Peyer's patch (tissue), 4 donors: ENCODE results near the gene LSM3. TPM values are rescaled to one million over a fixed set of nuclear protein-coding genes. Genes with fewer than 3 reads are reported as not detected.

Source experiments
- DNase-seq, 3 donors: peaks; one replicate each; pipeline ENCODE4 v3.0.0-alpha.2; 2017 to 2019
- H3K27ac ChIP-seq, 4 donors: fragments of 200-600 bp; sonication (generic); one replicate each; pipeline ENCODE4 v1.5.1; 2016 to 2019
- H3K27me3 ChIP-seq, 2 donors: fragments of 200-600 bp; sonication (generic); one replicate each; pipeline ENCODE4 v1.5.1; 2019
- H3K36me3 ChIP-seq, 3 donors: fragments of 200-600 bp; sonication (generic); one replicate each; pipeline ENCODE4 v1.5.1; 2016 to 2019
- H3K4me1 ChIP-seq, 4 donors: fragments of 200-600 bp; sonication (generic); one replicate each; pipeline ENCODE4 v1.5.1; 2016 to 2019
- H3K4me3 ChIP-seq, 4 donors: fragments of 200-600 bp; sonication (generic); 1 replicate in 3 of 4; 2 replicates in 1 of 4; pipeline ENCODE4 v1.5.1; 2016 to 2019; ENCODE audit warnings: mild to moderate bottlenecking in 1 of 4
- H3K9me3 ChIP-seq, 4 donors: fragments of 200-600 bp; sonication (generic); one replicate each; pipeline ENCODE4 v1.5.1; 2016 to 2019; ENCODE audit warnings: mild to moderate bottlenecking in 1 of 4
- POLR2A ChIP-seq, 2 donors: fragments of 450-650 bp; IDR thresholded peaks; one replicate each; pipeline ENCODE4 v1.5.1; 2017; ENCODE audit warnings: antibody characterized with exemption in 2 of 2, mild to moderate bottlenecking in 2 of 2, moderate library complexity in 2 of 2
- total RNA-seq, 4 donors: library from RNA; depleted of rRNA; stranded (reverse); fragments of >200 nt; gene quantifications; one replicate each; pipeline ENCODE4 v1.1.0, GENCODE V29; 2016
- TF ChIP-seq, protein P1 (sequence below), 6 experiments: fragments of 450-650 bp in 4 of 6; fragments of 200-600 bp in 2 of 6; sonication (generic) in 1 of 6; IDR thresholded peaks; one replicate each; pipeline ENCODE4 v1.5.1; 2017 to 2019; ENCODE audit warnings: antibody characterized with exemption in 6 of 6, mild to moderate bottlenecking in 3 of 6, moderate library complexity in 1 of 6

Gene LSM3
- total RNA-seq, 4 donors from 2014 or later = 4.6 to 10.7 (median 7.0) TPM

DNA sequence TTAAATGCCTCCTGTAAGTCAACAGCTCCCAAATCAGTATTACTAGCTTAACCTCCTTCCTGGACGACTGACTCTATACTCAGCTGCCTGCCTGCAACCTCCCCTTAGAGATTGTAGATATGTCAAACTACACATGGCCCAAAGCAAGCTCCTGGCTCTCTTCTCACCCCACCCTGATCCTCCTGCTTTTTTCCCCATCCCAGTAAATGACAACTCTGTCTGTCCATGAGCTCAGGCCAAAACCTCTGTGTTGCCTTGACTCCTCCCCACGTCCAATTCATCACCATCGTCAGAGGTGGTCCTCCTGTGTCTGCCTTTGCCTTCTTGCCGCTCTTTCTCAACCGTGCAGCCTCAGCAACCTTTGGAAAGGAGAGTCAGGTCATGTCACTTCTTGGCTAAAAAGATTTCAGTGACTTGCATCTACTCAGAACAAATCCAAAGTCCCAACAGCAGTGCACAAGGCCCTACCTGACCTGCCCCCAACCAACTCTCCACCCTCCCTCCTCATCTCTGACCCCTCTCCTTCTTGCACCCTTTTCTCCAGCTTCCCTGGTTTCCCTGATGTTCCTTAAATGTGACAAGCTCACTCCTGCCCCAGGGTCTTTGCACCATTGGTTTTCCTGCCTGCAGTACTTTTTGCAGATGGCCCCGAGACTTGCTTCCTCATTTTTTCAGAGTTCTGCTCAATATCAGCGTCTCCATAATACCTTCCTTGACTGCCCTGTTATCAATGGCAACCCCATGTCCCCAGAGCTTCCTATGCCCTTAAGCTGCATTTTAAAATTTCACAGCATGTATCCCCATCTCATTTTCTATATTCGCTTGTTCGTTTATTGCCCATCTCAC lies 52.8 kb downstream of the LSM3 start:
- DNase-seq = peak in 1 of 3 donors; percentile 9
- H3K4me1 ChIP-seq = peaks cover 0 to 29% (median 0%) of the 10 kb centered on the region in 4 donors
- no peaks in the 10 kb centered on the region for H3K27me3 ChIP-seq
- no peak overlapping the region for H3K4me3 ChIP-seq
- H3K36me3 ChIP-seq = no peaks in the 10 kb centered on the region
- no peak overlapping the region for H3K27ac ChIP-seq
- no peaks in the 10 kb centered on the region for H3K9me3 ChIP-seq
- no peak for TF ChIP-seq POLR2A (IDR thresholded peaks at IDR 0.05)
- TF ChIP-seq, protein P1, sequence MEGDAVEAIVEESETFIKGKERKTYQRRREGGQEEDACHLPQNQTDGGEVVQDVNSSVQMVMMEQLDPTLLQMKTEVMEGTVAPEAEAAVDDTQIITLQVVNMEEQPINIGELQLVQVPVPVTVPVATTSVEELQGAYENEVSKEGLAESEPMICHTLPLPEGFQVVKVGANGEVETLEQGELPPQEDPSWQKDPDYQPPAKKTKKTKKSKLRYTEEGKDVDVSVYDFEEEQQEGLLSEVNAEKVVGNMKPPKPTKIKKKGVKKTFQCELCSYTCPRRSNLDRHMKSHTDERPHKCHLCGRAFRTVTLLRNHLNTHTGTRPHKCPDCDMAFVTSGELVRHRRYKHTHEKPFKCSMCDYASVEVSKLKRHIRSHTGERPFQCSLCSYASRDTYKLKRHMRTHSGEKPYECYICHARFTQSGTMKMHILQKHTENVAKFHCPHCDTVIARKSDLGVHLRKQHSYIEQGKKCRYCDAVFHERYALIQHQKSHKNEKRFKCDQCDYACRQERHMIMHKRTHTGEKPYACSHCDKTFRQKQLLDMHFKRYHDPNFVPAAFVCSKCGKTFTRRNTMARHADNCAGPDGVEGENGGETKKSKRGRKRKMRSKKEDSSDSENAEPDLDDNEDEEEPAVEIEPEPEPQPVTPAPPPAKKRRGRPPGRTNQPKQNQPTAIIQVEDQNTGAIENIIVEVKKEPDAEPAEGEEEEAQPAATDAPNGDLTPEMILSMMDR (IDR thresholded peaks at IDR 0.05) = no peak

DNA sequence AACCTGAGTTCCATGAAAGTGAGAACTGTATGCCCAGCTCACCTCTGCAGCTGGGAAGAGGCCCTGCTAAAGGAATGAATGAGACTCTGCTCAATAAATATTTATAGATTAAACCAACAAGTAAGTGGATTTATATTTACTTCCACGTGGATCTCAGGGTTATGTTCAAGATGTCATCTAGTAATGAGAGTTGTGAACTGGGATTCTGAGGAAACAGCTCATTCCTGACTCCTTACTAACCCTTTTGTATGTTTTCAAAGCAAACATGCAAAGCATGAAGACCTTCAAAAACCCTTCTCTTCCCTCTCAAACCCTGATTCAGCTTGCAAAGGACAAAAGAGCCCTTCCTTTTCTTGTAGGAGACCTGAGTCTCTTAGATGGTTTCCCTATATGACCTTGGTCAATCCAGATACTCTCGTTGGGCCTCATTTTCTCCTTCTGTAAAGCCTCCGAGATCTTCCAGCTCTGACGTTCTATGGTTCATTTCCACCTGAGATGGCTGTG lies 53.4 kb downstream of the LSM3 start:
- Histone ChIP-seq H3K27me3 (no peaks in the 10 kb centered on the region), H3K4me3 (no peak overlapping the region), H3K27ac (no peak overlapping the region), H3K9me3 (no peaks in the 10 kb centered on the region), H3K36me3 (no peaks in the 10 kb centered on the region), H3K4me1 (peaks cover 0 to 29% (median 0%) of the 10 kb centered on the region in 4 donors)
- no peak for DNase-seq
- TF ChIP-seq POLR2A (IDR thresholded peaks at IDR 0.05) = no peak
- TF ChIP-seq, protein P1 (IDR thresholded peaks at IDR 0.05) = no peak

DNA sequence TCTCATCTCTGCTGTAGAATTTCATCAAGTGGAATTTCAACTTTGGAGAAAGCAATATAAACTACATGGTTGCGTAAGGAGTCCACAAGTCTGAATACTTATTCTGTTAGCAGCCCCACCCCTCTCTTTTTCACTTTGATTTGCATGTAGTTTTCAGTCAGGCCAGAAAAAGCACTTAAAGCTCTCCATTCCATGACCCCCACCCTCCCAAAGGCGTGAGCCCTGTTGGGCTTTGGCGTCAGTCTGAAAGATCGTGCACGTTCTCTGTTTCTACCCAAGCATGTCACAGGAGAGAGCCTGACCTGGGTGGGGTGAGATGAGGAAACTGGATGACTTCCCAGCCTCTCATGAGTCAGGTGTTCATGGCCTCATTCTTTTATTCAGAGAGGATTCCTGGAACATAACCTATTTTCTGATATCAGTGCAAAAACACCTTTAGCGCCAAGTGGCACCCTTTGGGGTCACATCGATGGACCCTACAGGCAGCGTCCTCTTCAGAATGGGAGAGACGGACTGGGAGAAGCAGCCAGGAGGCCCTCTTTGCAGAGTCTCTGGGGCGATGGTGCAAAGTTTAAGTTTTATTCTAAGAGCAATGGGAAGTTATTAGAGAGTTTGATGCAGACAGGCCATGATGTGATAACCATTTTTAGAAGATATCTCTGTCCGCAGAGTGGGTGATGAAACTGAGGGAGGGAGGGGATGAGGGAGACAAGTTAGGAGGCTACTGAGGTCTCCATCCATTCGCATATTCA lies 55.8 kb downstream of the LSM3 start:
- H3K27me3 ChIP-seq = no peaks in the 10 kb centered on the region
- TF ChIP-seq POLR2A (IDR thresholded peaks at IDR 0.05) = peak in 1 of 2 donors; percentile 4
- TF ChIP-seq, protein P1 (IDR thresholded peaks at IDR 0.05) = no peak
- H3K4me3 ChIP-seq = no peak overlapping the region
- H3K9me3 ChIP-seq = no peaks in the 10 kb centered on the region
- H3K36me3 ChIP-seq = no peaks in the 10 kb centered on the region
- peak overlapping the region in 3 of 4 donors; percentile 78 to 89 (median 83) for H3K27ac ChIP-seq
- DNase-seq = peak in 2 of 3 donors; percentile 79 to 83
- peaks cover 0 to 18% (median 0%) of the 10 kb centered on the region in 4 donors for H3K4me1 ChIP-seq

DNA sequence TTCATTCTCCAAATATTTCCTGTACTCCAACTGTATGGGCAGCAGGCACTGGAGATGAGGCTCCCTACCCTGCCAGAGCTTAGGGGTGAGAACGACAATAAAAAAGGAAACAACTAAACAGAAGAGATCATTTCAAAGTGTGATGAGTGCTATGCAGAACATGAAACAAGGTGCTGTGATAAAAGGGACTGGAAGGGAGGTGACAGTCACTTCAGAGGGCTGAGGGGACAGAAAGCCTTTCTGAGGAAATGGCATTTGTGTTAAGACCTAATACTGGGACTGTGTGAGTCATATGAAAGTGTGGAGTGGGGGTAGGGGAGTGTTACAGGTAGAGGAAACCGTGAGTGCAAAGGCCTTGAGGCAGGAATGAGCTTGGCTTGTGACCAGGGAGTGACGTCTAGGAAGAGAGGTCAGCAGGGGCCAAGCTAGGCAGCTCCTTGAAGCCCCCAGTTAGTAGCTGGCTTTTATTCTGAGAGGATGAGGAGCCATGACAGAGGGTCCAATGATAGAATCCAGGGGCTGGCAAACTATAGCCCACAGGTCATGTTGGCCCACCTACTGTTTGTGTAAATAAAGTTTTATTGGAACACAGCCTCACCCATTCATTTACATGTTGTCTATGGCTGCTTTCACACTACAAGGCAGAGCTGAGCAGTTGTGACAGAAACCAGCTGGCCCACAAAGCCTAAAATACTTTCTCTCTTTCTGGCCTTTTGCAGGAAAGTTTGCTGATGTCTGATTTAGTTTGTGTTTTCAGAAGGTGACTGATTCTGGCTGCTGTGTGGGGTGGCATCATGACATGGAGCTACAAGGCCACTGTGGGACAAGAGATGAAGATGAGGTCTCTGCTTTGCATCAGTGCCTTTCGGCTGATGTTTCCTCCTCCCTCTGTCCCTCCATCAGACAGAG lies 56.6 kb downstream of the LSM3 start:
- no peaks in the 10 kb centered on the region for H3K9me3 ChIP-seq

More for the DNA sequence above, 56.6 kb downstream of the LSM3 start:
- Histone ChIP-seq H3K4me1 (peaks cover 0 to 12% (median 0%) of the 10 kb centered on the region in 4 donors), H3K27me3 (no peaks in the 10 kb centered on the region), H3K27ac (peak overlapping the region in 3 of 4 donors; percentile 78 to 89 (median 83)), H3K4me3 (no peak overlapping the region), H3K36me3 (no peaks in the 10 kb centered on the region)
- DNase-seq = peak in 2 of 3 donors; percentile 70 to 87
- peak in 1 of 2 donors; percentile 33 for TF ChIP-seq POLR2A (IDR thresholded peaks at IDR 0.05)
- TF ChIP-seq, protein P1 (IDR thresholded peaks at IDR 0.05) = no peak
